Stomach (tissue), 4 donors: Measurements from ENCODE around the gene CCDC63.

Experiments
- POLR2A ChIP-seq, 4 donors: fragments of 450-650 bp; IDR thresholded peaks; one replicate each; pipeline ENCODE4 v1.6.1; 2016; ENCODE audit warnings: antibody characterized with exemption in 4 of 4, control low read depth in 2 of 4, mild to moderate bottlenecking in 1 of 4, moderate library complexity in 1 of 4
- TF ChIP-seq, protein P1 (sequence below), 7 experiments: fragments of 450-650 bp in 4 of 7; fragments of 200-600 bp in 3 of 7; sonication (generic) in 3 of 7; IDR thresholded peaks; one replicate each; pipeline ENCODE4 v1.5.1; 2016 to 2019; ENCODE audit warnings: antibody characterized with exemption in 7 of 7, control low read depth in 2 of 7, mild to moderate bottlenecking in 1 of 7

DNA sequence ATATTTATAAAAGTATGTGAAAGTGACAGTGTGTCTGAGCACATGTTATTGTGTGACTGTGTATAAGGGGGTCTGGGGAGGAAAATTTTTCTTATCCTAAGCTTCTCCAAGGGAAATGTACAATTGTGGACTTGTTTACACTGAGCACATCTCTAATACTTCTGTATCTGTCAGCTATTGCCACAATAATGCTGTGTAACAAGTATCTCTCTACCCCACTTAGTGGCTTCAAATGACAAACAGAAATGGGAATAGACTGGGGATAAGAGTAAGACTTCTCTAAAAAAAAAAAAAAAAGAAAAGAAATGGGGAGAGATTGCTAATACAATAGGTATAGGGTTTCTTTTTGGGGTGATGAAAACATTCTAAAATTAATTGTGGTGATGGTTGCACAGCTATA is 44.3 kb upstream of the CCDC63 start:
- TF ChIP-seq, protein P1, sequence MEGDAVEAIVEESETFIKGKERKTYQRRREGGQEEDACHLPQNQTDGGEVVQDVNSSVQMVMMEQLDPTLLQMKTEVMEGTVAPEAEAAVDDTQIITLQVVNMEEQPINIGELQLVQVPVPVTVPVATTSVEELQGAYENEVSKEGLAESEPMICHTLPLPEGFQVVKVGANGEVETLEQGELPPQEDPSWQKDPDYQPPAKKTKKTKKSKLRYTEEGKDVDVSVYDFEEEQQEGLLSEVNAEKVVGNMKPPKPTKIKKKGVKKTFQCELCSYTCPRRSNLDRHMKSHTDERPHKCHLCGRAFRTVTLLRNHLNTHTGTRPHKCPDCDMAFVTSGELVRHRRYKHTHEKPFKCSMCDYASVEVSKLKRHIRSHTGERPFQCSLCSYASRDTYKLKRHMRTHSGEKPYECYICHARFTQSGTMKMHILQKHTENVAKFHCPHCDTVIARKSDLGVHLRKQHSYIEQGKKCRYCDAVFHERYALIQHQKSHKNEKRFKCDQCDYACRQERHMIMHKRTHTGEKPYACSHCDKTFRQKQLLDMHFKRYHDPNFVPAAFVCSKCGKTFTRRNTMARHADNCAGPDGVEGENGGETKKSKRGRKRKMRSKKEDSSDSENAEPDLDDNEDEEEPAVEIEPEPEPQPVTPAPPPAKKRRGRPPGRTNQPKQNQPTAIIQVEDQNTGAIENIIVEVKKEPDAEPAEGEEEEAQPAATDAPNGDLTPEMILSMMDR (IDR thresholded peaks at IDR 0.05) = no peak
- no peak for TF ChIP-seq POLR2A (IDR thresholded peaks at IDR 0.05)
